ENCODE data around the gene APOF.

DNA sequence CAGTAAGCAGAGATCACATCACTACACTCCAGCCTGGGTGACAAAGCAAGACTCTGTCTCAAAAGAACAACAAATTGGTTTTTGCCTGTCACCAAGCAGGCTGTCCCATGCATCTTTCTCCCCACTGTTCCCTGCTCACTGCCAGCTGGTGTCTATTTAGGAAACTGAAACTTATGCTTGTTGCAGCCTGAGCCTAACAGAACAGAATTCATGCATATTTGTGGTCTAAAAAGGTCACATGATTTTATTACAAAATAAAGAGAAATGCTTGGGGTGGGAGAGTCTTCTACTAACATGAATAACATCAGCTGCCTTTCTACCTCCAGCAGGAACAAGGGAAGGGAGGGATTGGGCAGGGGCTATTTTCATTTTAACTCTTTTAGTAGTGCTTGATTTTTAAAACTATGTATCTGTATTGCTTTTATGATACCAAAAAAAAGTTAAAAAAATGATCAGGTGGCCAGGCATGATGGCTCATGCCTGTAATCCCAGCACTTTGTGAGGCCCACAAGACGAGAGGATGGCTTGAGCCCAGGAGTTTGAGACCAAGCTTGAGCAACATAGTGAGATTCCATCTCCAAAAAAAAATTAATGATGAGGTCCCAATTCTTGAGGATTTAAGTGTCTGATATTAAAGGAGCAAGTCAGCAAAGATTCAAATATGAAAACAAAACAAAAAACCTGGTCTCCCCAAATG, 3.7 kb downstream of the APOF start:
- TF ChIP-seq, protein P1, sequence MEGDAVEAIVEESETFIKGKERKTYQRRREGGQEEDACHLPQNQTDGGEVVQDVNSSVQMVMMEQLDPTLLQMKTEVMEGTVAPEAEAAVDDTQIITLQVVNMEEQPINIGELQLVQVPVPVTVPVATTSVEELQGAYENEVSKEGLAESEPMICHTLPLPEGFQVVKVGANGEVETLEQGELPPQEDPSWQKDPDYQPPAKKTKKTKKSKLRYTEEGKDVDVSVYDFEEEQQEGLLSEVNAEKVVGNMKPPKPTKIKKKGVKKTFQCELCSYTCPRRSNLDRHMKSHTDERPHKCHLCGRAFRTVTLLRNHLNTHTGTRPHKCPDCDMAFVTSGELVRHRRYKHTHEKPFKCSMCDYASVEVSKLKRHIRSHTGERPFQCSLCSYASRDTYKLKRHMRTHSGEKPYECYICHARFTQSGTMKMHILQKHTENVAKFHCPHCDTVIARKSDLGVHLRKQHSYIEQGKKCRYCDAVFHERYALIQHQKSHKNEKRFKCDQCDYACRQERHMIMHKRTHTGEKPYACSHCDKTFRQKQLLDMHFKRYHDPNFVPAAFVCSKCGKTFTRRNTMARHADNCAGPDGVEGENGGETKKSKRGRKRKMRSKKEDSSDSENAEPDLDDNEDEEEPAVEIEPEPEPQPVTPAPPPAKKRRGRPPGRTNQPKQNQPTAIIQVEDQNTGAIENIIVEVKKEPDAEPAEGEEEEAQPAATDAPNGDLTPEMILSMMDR (IDR thresholded peaks at IDR 0.05), result no peak
- no peak for TF ChIP-seq POLR2A (IDR thresholded peaks at IDR 0.05)

All from vagina (tissue), 2 donors.